H9 (cell line): Measurements from ENCODE around the gene NUP98. TPM values are rescaled to one million over a fixed set of nuclear protein-coding genes. Genes with fewer than 3 reads are reported as not detected.

Experiments
- DNase-seq: peaks from one replicate; pipeline ENCODE4 v3.0.0-alpha.2; 2017
- H2AFZ ChIP-seq: one replicate; pipeline ENCODE4 v1.6.1; 2013; ENCODE audit warnings: mild to moderate bottlenecking, low read length, control low read depth, moderate library complexity
- H2AK5ac ChIP-seq: 2 replicates; pipeline ENCODE4 v1.6.1; 2013; ENCODE audit warnings: low read length, control low read depth, mixed read lengths; ENCODE audit not compliant: insufficient read length
- H2BK120ac ChIP-seq: one replicate; pipeline ENCODE4 v1.6.1; 2013; ENCODE audit warnings: low read depth, mild to moderate bottlenecking, low read length, control low read depth, inconsistent platforms; ENCODE audit not compliant: poor library complexity, severe bottlenecking
- H2BK12ac ChIP-seq: 2 replicates; pipeline ENCODE4 v1.6.1; 2013; ENCODE audit warnings: low read length, control low read depth, mixed read lengths, low read depth; ENCODE audit not compliant: insufficient read length
- H2BK15ac ChIP-seq: 2 replicates; pipeline ENCODE4 v1.6.1; 2013; ENCODE audit warnings: low read depth, low read length, control low read depth
- H2BK20ac ChIP-seq: one replicate; pipeline ENCODE4 v1.6.1; 2013; ENCODE audit warnings: low read depth, mild to moderate bottlenecking, low read length, control low read depth, inconsistent platforms; ENCODE audit not compliant: poor library complexity, severe bottlenecking
- H2BK5ac ChIP-seq: 2 replicates; pipeline ENCODE4 v1.6.1; 2013; ENCODE audit warnings: low read length, control low read depth, mixed read lengths; ENCODE audit not compliant: insufficient read length
- H3K14ac ChIP-seq: 2 replicates; pipeline ENCODE4 v1.6.1; 2013; ENCODE audit warnings: low read length, control low read depth; ENCODE audit not compliant: insufficient read depth
- H3K18ac ChIP-seq: 2 replicates; pipeline ENCODE4 v1.6.1; 2013; ENCODE audit warnings: low read depth, mild to moderate bottlenecking, mixed read lengths, low read length, control low read depth; ENCODE audit not compliant: insufficient read length
- H3K23ac ChIP-seq: 2 replicates; pipeline ENCODE4 v1.6.1; 2013; ENCODE audit warnings: low read length, control low read depth, mixed read lengths, low read depth; ENCODE audit not compliant: insufficient read length
- H3K23me2 ChIP-seq: 2 replicates; pipeline ENCODE4 v1.6.1; 2013; ENCODE audit warnings: low read depth, mild to moderate bottlenecking, mixed read lengths, low read length, control low read depth; ENCODE audit not compliant: insufficient read length, poor library complexity, severe bottlenecking
- H3K27ac ChIP-seq: 2 replicates; pipeline ENCODE4 v1.5.1; 2013; ENCODE audit warnings: low read length, control low read depth, mixed read lengths, low read depth; ENCODE audit not compliant: insufficient read length
- H3K27me3 ChIP-seq: 2 replicates; pipeline ENCODE4 v1.6.1; 2013; ENCODE audit warnings: low read length, control low read depth, inconsistent platforms; ENCODE audit not compliant: insufficient read depth
- H3K4ac ChIP-seq: 2 replicates; pipeline ENCODE4 v1.6.1; 2013; ENCODE audit warnings: low read depth, mild to moderate bottlenecking, control low read depth, inconsistent platforms, low read length, moderate library complexity
- H3K4me1 ChIP-seq: 2 replicates; pipeline ENCODE4 v1.6.1; 2013; ENCODE audit warnings: low read length, control low read depth, inconsistent platforms; ENCODE audit not compliant: insufficient read depth
- H3K4me2 ChIP-seq: 2 replicates; pipeline ENCODE4 v1.6.1; 2013; ENCODE audit warnings: low read length, control low read depth, mixed read lengths; ENCODE audit not compliant: insufficient read length, insufficient read depth
- H3K56ac ChIP-seq: 2 replicates; pipeline ENCODE4 v1.6.1; 2013; ENCODE audit warnings: low read depth, mild to moderate bottlenecking, mixed read lengths, low read length, control low read depth; ENCODE audit not compliant: insufficient read length
- H3K79me1 ChIP-seq: 2 replicates; pipeline ENCODE4 v1.6.1; 2013; ENCODE audit warnings: low read depth, mild to moderate bottlenecking, moderate library complexity, low read length, control low read depth, inconsistent platforms; ENCODE audit not compliant: insufficient read depth, poor library complexity, severe bottlenecking
- H3K79me2 ChIP-seq: 2 replicates; pipeline ENCODE4 v1.6.1; 2013; ENCODE audit warnings: low read length, control low read depth, inconsistent platforms; ENCODE audit not compliant: insufficient read depth
- H3K9ac ChIP-seq: 2 replicates; pipeline ENCODE4 v1.6.1; 2013; ENCODE audit warnings: low read length, control low read depth, mixed read lengths; ENCODE audit not compliant: insufficient read length; ENCODE audit errors: extremely low read depth
- H3K9me3 ChIP-seq: one replicate; pipeline ENCODE4 v1.6.1; 2013; ENCODE audit warnings: low read depth, low read length, inconsistent platforms; ENCODE audit not compliant: control insufficient read depth
- H3T11ph ChIP-seq: one replicate; pipeline ENCODE4 v1.6.1; 2013; ENCODE audit warnings: mild to moderate bottlenecking, low read length, control low read depth, inconsistent platforms
- H4K20me1 ChIP-seq: one replicate; pipeline ENCODE4 v1.6.1; 2013; ENCODE audit not compliant: control insufficient read depth, insufficient read length, insufficient read depth
- H4K5ac ChIP-seq: 2 replicates; pipeline ENCODE4 v1.6.1; 2013; ENCODE audit warnings: low read depth, mild to moderate bottlenecking, mixed read lengths, low read length, control low read depth; ENCODE audit not compliant: insufficient read length
- H4K8ac ChIP-seq: replicated peaks from 2 replicates; pipeline ENCODE4 v1.6.1; 2013; ENCODE audit warnings: low read length, control low read depth, mixed read lengths, low read depth; ENCODE audit not compliant: insufficient read length
- H4K91ac ChIP-seq: 2 replicates; pipeline ENCODE4 v1.6.1; 2013; ENCODE audit warnings: low read depth, mild to moderate bottlenecking, moderate library complexity, mixed read lengths, low read length, control low read depth; ENCODE audit not compliant: insufficient read length
- H3K27ac Mint-ChIP-seq, 3 experiments: 2 replicates in 2 of 3; 3 replicates in 1 of 3; pipeline ENCODE4 v1.8.0; 2020 to 2021; ENCODE audit warnings: mixed read lengths in 3 of 3, mild to moderate bottlenecking in 1 of 3, moderate library complexity in 1 of 3
- H3K27me3 Mint-ChIP-seq: 2 replicates; pipeline ENCODE4 v1.8.0; 2021; ENCODE audit warnings: low read depth, mild to moderate bottlenecking, moderate library complexity, mixed read lengths
- H3K36me3 Mint-ChIP-seq, 3 experiments: 2 replicates in 2 of 3; 3 replicates in 1 of 3; pipeline ENCODE4 v1.8.0; 2020 to 2021; ENCODE audit warnings: low read depth in 3 of 3, mixed read lengths in 3 of 3; ENCODE audit not compliant: insufficient read depth in 1 of 3
- H3K4me1 Mint-ChIP-seq, 2 experiments: 2 replicates each; pipeline ENCODE4 v1.8.0; 2020; ENCODE audit warnings: mixed read lengths in 2 of 2
- H3K4me3 Mint-ChIP-seq, 2 experiments: 2 replicates in 1 of 2; 3 replicates in 1 of 2; pipeline ENCODE4 v1.8.0; 2020 to 2021; ENCODE audit warnings: mild to moderate bottlenecking in 2 of 2, mixed read lengths in 2 of 2, moderate library complexity in 1 of 2
- H3K9me3 Mint-ChIP-seq, 2 experiments: 2 replicates in 1 of 2; 3 replicates in 1 of 2; pipeline ENCODE4 v1.8.0; 2020; ENCODE audit warnings: mild to moderate bottlenecking in 2 of 2, mixed read lengths in 2 of 2, moderate library complexity in 1 of 2
- WGBS: extraction: QIAGEN DNeasy Blood & Tissue Kit; methylation state at CpG from one replicate; pipeline ENCODE4 v1.1.7; 2013; ENCODE audit warnings: missing lambda C conversion rate, low lambda C conversion rate, mixed read lengths; ENCODE audit not compliant: insufficient read length; ENCODE audit errors: extremely low coverage; 5-methylcytosine and 5-hydroxymethylcytosine counted together
- total RNA-seq: library from RNA; stranded (reverse); gene quantifications from 2 replicates; pipeline ENCODE4 v1.2.1, GENCODE V29; 2021
- TF ChIP-seq, protein P1 (sequence below): fragments of 200-600 bp; sonication (generic); conservative IDR thresholded peaks from 3 replicates; pipeline ENCODE4 v1.8.0; 2021; ENCODE audit warnings: antibody characterized with exemption, mild to moderate bottlenecking

Gene NUP98
- total RNA-seq, 1 experiment from 2014 or later: 105 TPM

DNA sequence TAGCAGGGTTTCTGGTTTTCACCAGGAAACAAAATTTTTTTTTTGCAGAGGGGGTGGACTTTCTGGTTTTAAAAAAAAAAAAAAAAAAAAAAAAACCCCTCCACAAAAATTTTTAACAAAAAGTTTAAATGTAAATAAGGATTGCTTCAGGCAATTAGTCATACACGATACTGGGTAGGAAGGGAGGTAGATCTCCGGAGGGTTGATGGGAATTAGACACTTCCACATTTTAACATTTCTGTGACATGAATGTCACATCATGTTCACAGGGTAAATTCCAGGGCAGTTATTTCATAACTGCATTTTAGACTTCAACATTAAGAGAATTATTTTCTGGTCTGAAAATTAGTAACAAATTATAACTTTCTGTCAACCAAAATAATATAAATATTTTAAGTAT, 15.9 kb downstream of the NUP98 start:
- Histone ChIP-seq H3K14ac (no peak overlapping the region), H2BK15ac (no peak overlapping the region), H3K27ac (no peak overlapping the region), H2BK20ac (no peak overlapping the region), H3K56ac (no peak overlapping the region), H4K20me1 (no peaks in the 10 kb centered on the region), H3K27me3 (no peaks in the 10 kb centered on the region), H3K9ac (no peak overlapping the region), H3K18ac (no peak overlapping the region), H4K8ac (no peak overlapping the region), H3K4me2 (no peak overlapping the region), H2AK5ac (no peak overlapping the region), H3T11ph (no peak overlapping the region), H3K4ac (no peak overlapping the region), H2BK5ac (no peak overlapping the region), H3K23me2 (no peaks in the 10 kb centered on the region), H2AFZ (no peak overlapping the region), H3K9me3 (no peaks in the 10 kb centered on the region), H3K79me2 (peaks cover 13% of the 10 kb centered on the region; the same call in 1 of the 2 replicates), H4K5ac (no peak overlapping the region), H3K4me1 (no peaks in the 10 kb centered on the region), H3K23ac (no peak overlapping the region), H2BK120ac (no peak overlapping the region), H2BK12ac (no peak overlapping the region), H4K91ac (no peak overlapping the region), H3K79me1 (peaks cover 8% of the 10 kb centered on the region)
- Mint-ChIP-seq H3K9me3 (no peaks in the 10 kb centered on the region), H3K27ac (no peak overlapping the region), H3K36me3 (peaks cover 32 to 59% (median 57%) of the 10 kb centered on the region in 3 experiments), H3K4me3 (no peak overlapping the region), H3K4me1 (peaks cover 6 to 8% of the 10 kb centered on the region in 2 experiments), H3K27me3 (no peaks in the 10 kb centered on the region)
- WGBS: no CpG with 5 or more reads among the region's 2 CpGs
- TF ChIP-seq, protein P1, sequence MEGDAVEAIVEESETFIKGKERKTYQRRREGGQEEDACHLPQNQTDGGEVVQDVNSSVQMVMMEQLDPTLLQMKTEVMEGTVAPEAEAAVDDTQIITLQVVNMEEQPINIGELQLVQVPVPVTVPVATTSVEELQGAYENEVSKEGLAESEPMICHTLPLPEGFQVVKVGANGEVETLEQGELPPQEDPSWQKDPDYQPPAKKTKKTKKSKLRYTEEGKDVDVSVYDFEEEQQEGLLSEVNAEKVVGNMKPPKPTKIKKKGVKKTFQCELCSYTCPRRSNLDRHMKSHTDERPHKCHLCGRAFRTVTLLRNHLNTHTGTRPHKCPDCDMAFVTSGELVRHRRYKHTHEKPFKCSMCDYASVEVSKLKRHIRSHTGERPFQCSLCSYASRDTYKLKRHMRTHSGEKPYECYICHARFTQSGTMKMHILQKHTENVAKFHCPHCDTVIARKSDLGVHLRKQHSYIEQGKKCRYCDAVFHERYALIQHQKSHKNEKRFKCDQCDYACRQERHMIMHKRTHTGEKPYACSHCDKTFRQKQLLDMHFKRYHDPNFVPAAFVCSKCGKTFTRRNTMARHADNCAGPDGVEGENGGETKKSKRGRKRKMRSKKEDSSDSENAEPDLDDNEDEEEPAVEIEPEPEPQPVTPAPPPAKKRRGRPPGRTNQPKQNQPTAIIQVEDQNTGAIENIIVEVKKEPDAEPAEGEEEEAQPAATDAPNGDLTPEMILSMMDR: no peak
- DNase-seq: no peak
